ENCODE measurements around the gene OTUD5. TPM values are rescaled to one million over a fixed set of nuclear protein-coding genes. Genes with fewer than 3 reads are reported as not detected.

OTUD5 gene
- total RNA-seq, 1 experiment from 2014 or later = 67.8 TPM

DNA sequence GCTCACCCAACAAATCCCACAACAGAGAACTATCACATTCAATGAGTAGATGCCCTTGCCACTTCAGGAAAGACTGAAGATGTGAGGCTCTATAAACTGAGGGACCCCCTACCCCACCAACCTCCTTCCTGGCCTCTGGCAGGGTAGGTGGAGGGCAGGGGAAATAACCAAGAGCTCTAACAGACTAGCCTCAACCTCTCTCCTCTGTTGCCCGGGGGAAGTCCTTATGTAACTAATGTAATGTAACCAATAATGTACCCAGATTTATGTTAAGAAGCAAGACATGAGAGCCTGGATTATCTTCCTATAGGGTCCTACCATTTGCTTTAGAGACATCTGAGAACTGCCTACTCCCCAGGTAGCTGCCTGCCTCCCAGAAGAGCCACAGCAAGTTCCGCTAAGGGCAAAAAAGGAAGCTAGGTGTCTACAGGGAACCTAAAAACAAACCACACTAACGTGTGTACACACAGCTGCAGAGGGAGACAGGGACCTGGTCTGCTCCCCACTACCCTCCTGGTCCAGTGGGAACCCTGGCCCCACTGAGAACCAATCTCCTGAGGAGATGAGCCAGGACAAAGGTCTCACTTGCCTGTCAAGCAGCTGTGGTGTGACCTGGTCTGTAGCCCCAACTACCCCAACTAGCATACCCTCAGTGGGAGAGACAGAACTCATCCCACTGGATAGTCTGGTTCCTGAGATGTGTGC lies 17.7 kb downstream of the OTUD5 start:
- Mint-ChIP-seq H3K27me3 (ENCODE audit: unreplicated experiment) (no peaks in the 10 kb centered on the region), H3K4me3 (ENCODE audit: low read depth, unreplicated experiment) (no peak overlapping the region), H3K4me1 (ENCODE audit: low read depth, unreplicated experiment) (no peaks in the 10 kb centered on the region), H3K27ac (ENCODE audit: unreplicated experiment) (no peak overlapping the region), H3K9me3 (ENCODE audit: low read depth, unreplicated experiment) (no peaks in the 10 kb centered on the region), H3K36me3 (ENCODE audit: insufficient read depth, unreplicated experiment) (peaks cover 33% of the 10 kb centered on the region)
- DNase-seq = no peak
- intact Hi-C loops (cut with micrococcal nuclease; ENCODE audit: unreplicated experiment) = loop anchor here (10.0 kb wide), 1 partner anchor 175 kb away; the partner anchor contains the start of gene GLOD5
- BruUV-seq (replicated peaks) = no TSS peak
- TF ChIP-seq, protein P1, sequence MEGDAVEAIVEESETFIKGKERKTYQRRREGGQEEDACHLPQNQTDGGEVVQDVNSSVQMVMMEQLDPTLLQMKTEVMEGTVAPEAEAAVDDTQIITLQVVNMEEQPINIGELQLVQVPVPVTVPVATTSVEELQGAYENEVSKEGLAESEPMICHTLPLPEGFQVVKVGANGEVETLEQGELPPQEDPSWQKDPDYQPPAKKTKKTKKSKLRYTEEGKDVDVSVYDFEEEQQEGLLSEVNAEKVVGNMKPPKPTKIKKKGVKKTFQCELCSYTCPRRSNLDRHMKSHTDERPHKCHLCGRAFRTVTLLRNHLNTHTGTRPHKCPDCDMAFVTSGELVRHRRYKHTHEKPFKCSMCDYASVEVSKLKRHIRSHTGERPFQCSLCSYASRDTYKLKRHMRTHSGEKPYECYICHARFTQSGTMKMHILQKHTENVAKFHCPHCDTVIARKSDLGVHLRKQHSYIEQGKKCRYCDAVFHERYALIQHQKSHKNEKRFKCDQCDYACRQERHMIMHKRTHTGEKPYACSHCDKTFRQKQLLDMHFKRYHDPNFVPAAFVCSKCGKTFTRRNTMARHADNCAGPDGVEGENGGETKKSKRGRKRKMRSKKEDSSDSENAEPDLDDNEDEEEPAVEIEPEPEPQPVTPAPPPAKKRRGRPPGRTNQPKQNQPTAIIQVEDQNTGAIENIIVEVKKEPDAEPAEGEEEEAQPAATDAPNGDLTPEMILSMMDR (IDR thresholded peaks at IDR 0.05; ENCODE audit: unreplicated experiment) = no peak
- CTCF ChIA-PET = interaction anchor here (1.1 kb wide), 1 partner anchor 9 kb away, joined by 4 read pairs; no protein-coding TSS in a partner anchor

DNA sequence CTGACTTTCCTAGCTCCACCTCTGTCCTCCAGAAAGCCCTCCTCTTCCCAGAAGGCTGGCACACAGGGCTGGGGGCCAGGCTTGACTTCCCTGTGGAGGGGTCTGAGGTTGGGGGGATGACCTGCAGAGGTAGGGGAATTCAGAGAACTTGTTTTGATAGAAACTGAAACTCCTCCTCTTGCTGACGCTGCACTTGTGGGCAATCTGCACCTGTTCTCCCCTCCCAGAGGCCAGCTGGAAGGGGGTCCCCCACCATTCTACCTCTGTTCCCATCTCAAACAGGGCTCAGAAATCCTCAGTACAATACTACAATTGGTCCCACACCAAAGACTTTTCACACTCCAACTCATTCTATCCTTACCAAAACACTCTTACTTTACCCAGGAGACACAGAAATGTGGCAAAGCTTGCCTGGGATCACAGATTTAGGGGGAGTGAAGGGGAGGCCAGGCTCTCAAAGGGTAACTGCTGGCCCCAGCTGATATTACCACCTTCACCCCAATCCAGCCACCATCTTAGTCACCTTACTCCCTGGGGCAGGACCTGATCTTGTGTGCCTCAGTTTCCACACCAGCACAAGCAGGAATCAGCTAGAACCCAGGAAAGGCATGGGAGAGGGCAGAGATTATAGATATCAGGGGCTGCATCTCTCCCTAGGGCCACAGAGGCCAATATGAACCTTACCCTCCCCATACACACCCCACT lies 18.5 kb downstream of the OTUD5 start:
- H3K4me1 Mint-ChIP-seq (ENCODE audit: low read depth, unreplicated experiment) = no peaks in the 10 kb centered on the region
- TF ChIP-seq, protein P1 (IDR thresholded peaks at IDR 0.05; ENCODE audit: unreplicated experiment) = no peak
- peaks cover 40% of the 10 kb centered on the region for H3K36me3 Mint-ChIP-seq (ENCODE audit: insufficient read depth, unreplicated experiment)
- no peak overlapping the region for H3K27ac Mint-ChIP-seq (ENCODE audit: unreplicated experiment)
- intact Hi-C loops (cut with micrococcal nuclease; ENCODE audit: unreplicated experiment) = no loop called here
- H3K4me3 Mint-ChIP-seq (ENCODE audit: low read depth, unreplicated experiment) = no peak overlapping the region
- no peak for DNase-seq
- BruUV-seq (replicated peaks) = no TSS peak
- H3K27me3 Mint-ChIP-seq (ENCODE audit: unreplicated experiment) = no peaks in the 10 kb centered on the region
- H3K9me3 Mint-ChIP-seq (ENCODE audit: low read depth, unreplicated experiment) = no peaks in the 10 kb centered on the region
- CTCF ChIA-PET = no interaction called here

DNA sequence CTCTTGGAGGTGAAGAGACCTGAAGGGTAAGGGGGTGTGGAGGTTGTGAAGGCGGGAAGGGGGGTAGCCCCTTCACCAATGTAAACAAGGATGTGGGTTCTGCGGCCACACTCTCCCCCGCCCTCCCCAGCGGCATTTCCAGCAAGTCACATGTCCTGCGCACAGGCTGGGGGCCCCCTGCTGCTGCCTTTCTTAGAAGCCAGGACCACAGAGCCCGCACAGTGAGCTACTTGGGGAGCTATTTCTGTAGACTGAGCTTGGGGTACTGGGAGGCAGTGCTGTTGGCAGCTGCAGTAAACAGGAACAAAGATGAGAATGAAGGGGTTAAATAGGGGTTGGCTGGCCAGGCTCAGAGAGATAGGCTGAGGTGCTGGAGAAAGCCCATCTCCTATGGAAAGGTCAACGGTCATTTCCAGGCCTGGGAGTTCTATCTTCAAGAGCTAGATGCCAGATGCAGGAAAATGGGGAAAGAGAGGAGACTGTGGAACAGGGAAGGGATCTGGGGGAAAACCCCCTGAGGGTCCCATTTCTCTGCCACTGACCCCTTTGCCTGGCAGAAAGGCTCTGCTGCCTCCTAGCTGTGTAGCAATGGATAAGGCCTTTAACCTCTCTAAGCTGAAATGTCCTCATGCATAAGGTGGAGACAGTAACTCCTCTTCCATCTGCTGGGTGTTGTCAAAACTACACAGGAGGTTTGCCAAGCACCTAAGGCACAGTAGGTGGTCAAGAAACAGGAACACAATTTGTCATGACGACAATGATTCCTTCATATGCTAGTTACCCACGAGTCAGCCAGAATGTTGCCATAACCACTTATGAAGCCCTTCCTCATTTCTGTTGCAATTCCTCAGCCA lies 20.1 kb downstream of the OTUD5 start:
- no peak overlapping the region for H3K4me3 Mint-ChIP-seq (ENCODE audit: low read depth, unreplicated experiment)
- H3K36me3 Mint-ChIP-seq (ENCODE audit: insufficient read depth, unreplicated experiment) = peaks cover 35% of the 10 kb centered on the region
- CTCF ChIA-PET = no interaction called here

More for the DNA sequence above, 20.1 kb downstream of the OTUD5 start:
- H3K9me3 Mint-ChIP-seq (ENCODE audit: low read depth, unreplicated experiment) = no peaks in the 10 kb centered on the region
- DNase-seq = no peak
- no peaks in the 10 kb centered on the region for H3K4me1 Mint-ChIP-seq (ENCODE audit: low read depth, unreplicated experiment)
- H3K27me3 Mint-ChIP-seq (ENCODE audit: unreplicated experiment) = no peaks in the 10 kb centered on the region
- no TSS peak for BruUV-seq (replicated peaks)
- H3K27ac Mint-ChIP-seq (ENCODE audit: unreplicated experiment) = no peak overlapping the region
- intact Hi-C loops (cut with micrococcal nuclease; ENCODE audit: unreplicated experiment) = no loop called here
- TF ChIP-seq, protein P1 (IDR thresholded peaks at IDR 0.05; ENCODE audit: unreplicated experiment) = no peak
